Natural killer cell treated with Interleukin-12 subunit alpha and Interleukin-12 subunit beta and Interleukin-15 and Interleukin-18, amount 100 ng/mL, for 72 hours (primary cell): Measurements from ENCODE around the gene AWAT2. TPM values are rescaled to one million over a fixed set of nuclear protein-coding genes. Genes with fewer than 3 reads are reported as not detected.

Source experiments
- ATAC-seq, 2 donors: fragments of 150-1000 bp; cut with Tn5 transposase in 1 of 2; sonication (Bioruptor Pico), chemical (Tn5 transposase) in 1 of 2; 2 replicates each; pipeline ENCODE4 v1.10.0; 2021
- DNase-seq: peaks from one replicate; pipeline ENCODE4 v3.0.0; 2022; ENCODE audit warnings: low spot score
- H3K27ac Mint-ChIP-seq, 2 donors: 1 replicate in 1 of 2; 2 replicates in 1 of 2; pipeline ENCODE4 v1.8.0; 2022; ENCODE audit warnings: mixed read lengths in 2 of 2, mild to moderate bottlenecking in 1 of 2, moderate library complexity in 1 of 2
- H3K27me3 Mint-ChIP-seq, 2 donors: 1 replicate in 1 of 2; 2 replicates in 1 of 2; pipeline ENCODE4 v1.8.0; 2022; ENCODE audit warnings: mixed read lengths in 2 of 2
- H3K36me3 Mint-ChIP-seq: one replicate; pipeline ENCODE4 v1.8.0; 2022; ENCODE audit warnings: mixed read lengths
- H3K4me1 Mint-ChIP-seq, 2 donors: 1 replicate in 1 of 2; 2 replicates in 1 of 2; pipeline ENCODE4 v1.8.0; 2022; ENCODE audit warnings: low read depth in 2 of 2, mixed read lengths in 2 of 2, mild to moderate bottlenecking in 1 of 2
- H3K4me3 Mint-ChIP-seq: one replicate; pipeline ENCODE4 v1.8.0; 2022; ENCODE audit warnings: mixed read lengths
- H3K9me3 Mint-ChIP-seq: 2 replicates; pipeline ENCODE4 v1.8.0; 2022; ENCODE audit warnings: mixed read lengths
- total RNA-seq, 2 donors: library from RNA; stranded (reverse); gene quantifications; one replicate each; pipeline ENCODE4 v1.2.3, GENCODE V29; 2022

Gene AWAT2
- total RNA-seq, 2 donors from 2014 or later, result not detected

DNA sequence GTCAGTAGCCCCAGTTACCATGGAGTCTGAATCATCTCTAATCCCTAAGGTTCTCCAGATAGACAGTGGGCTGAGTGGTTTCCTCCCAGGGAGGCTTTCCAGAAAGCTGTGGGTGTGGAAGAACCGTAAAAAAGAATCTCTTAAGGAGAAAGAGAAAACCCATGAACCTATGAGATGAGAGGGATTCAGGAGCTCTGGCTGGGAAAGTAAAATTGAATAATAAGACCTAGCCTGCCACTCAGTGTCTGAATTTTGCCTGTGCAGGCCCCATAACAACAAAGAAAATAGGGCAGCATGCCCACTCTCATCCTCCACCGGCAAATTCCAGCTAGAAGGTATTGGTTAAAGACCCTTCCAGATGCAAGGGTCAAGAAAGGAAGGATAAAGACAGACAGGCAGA, 16.9 kb downstream of the AWAT2 start:
- Mint-ChIP-seq H3K4me1 (no peaks in the 10 kb centered on the region), H3K27ac (no peak overlapping the region), H3K9me3 (no peaks in the 10 kb centered on the region), H3K4me3 (no peak overlapping the region), H3K27me3 (peaks cover 0 to 7% of the 10 kb centered on the region in 2 donors), H3K36me3 (no peaks in the 10 kb centered on the region)
- ATAC-seq (no peak), DNase-seq (no peak)

- Mint-ChIP-seq H3K36me3 (no peaks in the 10 kb centered on the region), H3K9me3 (no peaks in the 10 kb centered on the region), H3K27me3 (peaks cover 14 to 21% of the 10 kb centered on the region in 2 donors), H3K4me1 (peaks cover 8 to 12% of the 10 kb centered on the region in 2 donors), H3K27ac (no peak overlapping the region), H3K4me3 (no peak overlapping the region)
- ATAC-seq (no peak), DNase-seq (peak; percentile 71)
Measured at GRCh38 chrX:70030301-70030767, 19.4 kb downstream of the AWAT2 start.

DNA sequence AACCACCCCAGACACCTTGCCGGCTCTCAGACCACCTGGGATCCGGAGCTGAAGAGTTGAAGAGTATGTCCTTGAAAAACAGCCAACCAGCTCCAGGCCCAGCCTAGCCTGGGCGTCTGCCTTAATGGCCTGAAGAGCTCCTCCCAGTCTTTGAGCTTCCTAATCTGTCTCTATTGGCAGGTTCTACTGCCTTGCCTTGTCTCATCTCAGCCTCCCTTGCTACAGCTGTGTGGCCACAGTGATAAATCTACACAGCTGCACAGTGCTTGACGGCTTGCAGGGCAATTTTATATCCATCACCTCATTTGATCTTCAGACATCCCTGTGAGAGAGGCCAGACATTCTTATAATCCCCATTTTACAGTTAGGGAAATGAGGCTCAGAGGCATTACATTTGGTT, 19.9 kb downstream of the AWAT2 start:
- H3K9me3 Mint-ChIP-seq, result no peaks in the 10 kb centered on the region
- no peak overlapping the region for H3K4me3 Mint-ChIP-seq
- H3K36me3 Mint-ChIP-seq, result no peaks in the 10 kb centered on the region
- ATAC-seq (no peak), DNase-seq (no peak)
- H3K27me3 Mint-ChIP-seq, result peaks cover 14 to 21% of the 10 kb centered on the region in 2 donors
- H3K4me1 Mint-ChIP-seq, result peaks cover 8 to 12% of the 10 kb centered on the region in 2 donors
- no peak overlapping the region for H3K27ac Mint-ChIP-seq

DNA sequence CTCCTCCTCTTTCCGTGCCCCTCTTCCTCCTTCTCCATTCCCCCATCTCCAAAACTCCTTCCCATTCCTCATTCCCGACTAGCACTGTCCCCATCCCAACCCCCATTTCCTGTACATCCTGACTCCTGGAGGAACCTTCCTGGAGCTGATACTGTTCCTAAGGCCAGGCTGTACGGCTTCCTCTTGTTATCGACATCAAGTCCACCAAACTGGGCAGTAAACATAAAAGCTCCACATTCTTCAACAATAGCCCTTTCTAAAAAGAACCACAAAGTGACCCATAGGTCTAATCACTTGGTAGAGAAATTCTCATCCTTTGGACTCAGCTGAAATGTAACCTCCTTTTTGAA, 22.9 kb downstream of the AWAT2 start:
- no peaks in the 10 kb centered on the region for H3K36me3 Mint-ChIP-seq
- H3K27me3 Mint-ChIP-seq, result peaks cover 14 to 26% of the 10 kb centered on the region in 2 donors
- peaks cover 8 to 12% of the 10 kb centered on the region in 2 donors for H3K4me1 Mint-ChIP-seq
- DNase-seq, result no peak
- no peak overlapping the region for H3K27ac Mint-ChIP-seq
- H3K4me3 Mint-ChIP-seq, result no peak overlapping the region
- ATAC-seq, result no peak
- no peaks in the 10 kb centered on the region for H3K9me3 Mint-ChIP-seq

GRCh38 chrX:70026112-70026850, 23.5 kb downstream of the AWAT2 start:
- peaks cover 14 to 26% of the 10 kb centered on the region in 2 donors for H3K27me3 Mint-ChIP-seq
- DNase-seq (no peak), ATAC-seq (no peak)
- H3K9me3 Mint-ChIP-seq, result no peaks in the 10 kb centered on the region
- H3K36me3 Mint-ChIP-seq, result no peaks in the 10 kb centered on the region
- no peak overlapping the region for H3K27ac Mint-ChIP-seq
- H3K4me1 Mint-ChIP-seq, result peaks cover 8 to 12% of the 10 kb centered on the region in 2 donors
- H3K4me3 Mint-ChIP-seq, result no peak overlapping the region

GRCh38 chrX:70025464-70025863, 24.3 kb downstream of the AWAT2 start:
- no peak overlapping the region for H3K4me3 Mint-ChIP-seq
- H3K27ac Mint-ChIP-seq, result no peak overlapping the region
- no peaks in the 10 kb centered on the region for H3K9me3 Mint-ChIP-seq
- H3K4me1 Mint-ChIP-seq, result peaks cover 8 to 12% of the 10 kb centered on the region in 2 donors
- no peak for ATAC-seq
- H3K27me3 Mint-ChIP-seq, result peaks cover 14 to 24% of the 10 kb centered on the region in 2 donors
- no peaks in the 10 kb centered on the region for H3K36me3 Mint-ChIP-seq
- no peak for DNase-seq

DNA sequence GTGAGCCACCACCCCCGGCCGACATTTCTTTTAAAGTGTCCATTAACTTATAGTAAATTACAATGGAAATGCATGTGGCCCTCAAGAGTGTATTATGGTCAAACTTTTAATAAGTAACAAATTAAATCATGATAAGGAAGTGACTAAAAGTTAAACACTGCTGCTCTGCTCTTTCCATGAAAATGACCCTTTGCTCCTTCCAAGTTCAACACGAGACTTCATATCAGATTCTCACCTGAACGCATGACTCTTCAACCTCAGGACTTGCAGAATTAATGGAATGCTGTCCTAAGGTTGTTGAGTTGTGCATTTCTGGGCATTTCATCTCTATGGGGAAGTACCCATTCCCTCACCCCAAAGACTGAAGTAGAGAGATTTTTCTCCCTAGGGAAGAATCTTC, 27.1 kb downstream of the AWAT2 start:
- H3K27me3 Mint-ChIP-seq, result peaks cover 14 to 26% of the 10 kb centered on the region in 2 donors
- no peak for DNase-seq
- H3K36me3 Mint-ChIP-seq, result no peaks in the 10 kb centered on the region
- H3K27ac Mint-ChIP-seq, result no peak overlapping the region
- H3K4me3 Mint-ChIP-seq, result no peak overlapping the region
- H3K4me1 Mint-ChIP-seq, result peaks cover 8 to 12% of the 10 kb centered on the region in 2 donors
- no peaks in the 10 kb centered on the region for H3K9me3 Mint-ChIP-seq
- no peak for ATAC-seq

GRCh38 chrX:70016513-70016912, 33.2 kb downstream of the AWAT2 start:
- no peak for DNase-seq
- H3K4me3 Mint-ChIP-seq, result peak overlapping the region; percentile 6
- H3K9me3 Mint-ChIP-seq, result no peaks in the 10 kb centered on the region
- ATAC-seq, result no peak
- H3K27me3 Mint-ChIP-seq, result peaks cover 11 to 21% of the 10 kb centered on the region in 2 donors
- no peak overlapping the region for H3K27ac Mint-ChIP-seq
- H3K36me3 Mint-ChIP-seq, result no peaks in the 10 kb centered on the region
- H3K4me1 Mint-ChIP-seq, result peaks cover 0 to 8% of the 10 kb centered on the region in 2 donors

DNA sequence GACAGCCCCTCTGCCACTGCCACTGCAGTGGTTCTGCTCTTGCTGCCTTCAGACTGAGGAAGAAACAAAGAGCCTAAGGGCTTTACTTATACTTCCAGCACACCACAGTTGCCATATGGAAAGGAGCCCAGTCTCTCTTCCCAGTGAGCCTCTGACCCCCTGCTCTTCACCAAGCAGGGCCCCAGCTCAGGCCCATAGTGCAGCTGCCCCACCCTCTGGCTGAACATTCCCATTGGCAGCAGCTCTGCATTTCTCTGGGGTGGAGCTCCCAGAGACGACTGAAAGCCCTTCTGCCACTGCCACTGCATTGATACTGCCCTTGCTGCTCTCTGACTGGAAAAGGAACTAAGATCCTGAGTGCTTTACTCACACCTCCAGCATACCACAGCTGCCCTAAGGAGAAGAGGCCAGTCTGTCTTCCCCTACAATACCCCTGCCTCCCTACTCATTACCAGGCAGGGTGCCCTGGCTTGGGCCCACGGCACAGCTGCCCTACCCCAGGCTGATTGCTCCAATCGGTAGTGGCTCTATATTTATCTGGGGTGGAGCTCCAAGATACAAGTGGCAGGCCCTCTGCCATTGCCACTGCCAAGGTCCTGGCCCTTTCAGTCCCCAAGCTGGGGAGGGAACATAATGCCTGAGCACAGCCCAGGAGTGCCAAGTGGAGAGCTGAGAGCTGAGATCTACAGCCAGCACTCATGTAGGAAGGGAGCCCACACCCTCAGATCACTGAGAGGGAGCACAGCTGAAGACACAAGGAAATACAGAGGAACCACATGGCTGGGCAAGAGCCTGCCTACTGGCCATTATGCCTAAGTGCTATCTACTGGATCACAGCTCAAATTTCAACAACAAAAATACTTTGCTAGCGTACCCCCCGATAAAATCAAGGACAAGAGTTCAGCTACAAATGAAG, 36.0 kb downstream of the AWAT2 start:
- Mint-ChIP-seq H3K9me3 (no peaks in the 10 kb centered on the region), H3K27me3 (peaks cover 18 to 21% of the 10 kb centered on the region in 2 donors), H3K4me1 (peaks cover 0 to 8% of the 10 kb centered on the region in 2 donors), H3K27ac (no peak overlapping the region), H3K36me3 (no peaks in the 10 kb centered on the region), H3K4me3 (no peak overlapping the region)
- DNase-seq, result no peak
- ATAC-seq, result no peak

DNA sequence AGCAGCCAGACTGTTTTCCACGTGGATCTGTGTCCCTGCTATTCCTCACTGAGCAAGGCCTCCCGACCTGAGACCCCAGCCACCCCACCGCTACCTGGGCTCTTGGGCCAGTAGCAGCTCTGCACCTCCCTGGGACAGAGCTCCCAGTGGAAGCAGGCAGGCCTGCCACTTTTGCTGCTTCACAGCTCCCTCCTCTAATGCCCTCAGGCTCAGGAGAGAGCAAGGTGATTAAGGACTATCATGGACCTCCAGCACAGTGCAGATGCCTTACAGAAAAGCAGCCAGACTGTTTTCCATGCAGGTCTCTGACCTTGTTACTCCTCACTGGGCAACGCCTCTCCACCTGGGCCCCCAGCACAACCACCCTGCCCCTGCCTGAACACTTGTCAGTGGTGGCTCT, 37.0 kb downstream of the AWAT2 start:
- H3K36me3 Mint-ChIP-seq, result no peaks in the 10 kb centered on the region
- DNase-seq (no peak), ATAC-seq (no peak)
- H3K27ac Mint-ChIP-seq, result no peak overlapping the region
- H3K27me3 Mint-ChIP-seq, result peaks cover 18 to 21% of the 10 kb centered on the region in 2 donors
- peaks cover 0 to 8% of the 10 kb centered on the region in 2 donors for H3K4me1 Mint-ChIP-seq
- H3K9me3 Mint-ChIP-seq, result no peaks in the 10 kb centered on the region
- no peak overlapping the region for H3K4me3 Mint-ChIP-seq

DNA sequence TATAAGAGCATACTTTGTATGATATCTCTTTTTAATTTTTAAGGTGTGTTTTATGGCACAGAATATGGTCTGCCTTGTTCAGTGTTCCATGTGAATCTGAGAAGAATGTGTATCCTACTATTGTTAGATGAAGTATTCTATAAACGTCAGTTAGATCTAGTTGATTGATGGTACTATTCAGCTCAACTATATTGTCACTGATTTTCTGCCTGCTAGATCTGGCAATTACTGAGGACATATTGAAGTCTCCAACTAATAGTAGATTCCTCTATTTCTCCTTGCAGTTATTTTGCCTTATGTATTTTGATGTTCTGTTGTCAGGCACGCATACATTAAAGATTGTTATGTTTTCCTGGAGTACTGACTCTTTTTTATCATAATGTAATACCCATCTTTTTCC, 39.8 kb downstream of the AWAT2 start:
- Mint-ChIP-seq H3K4me1 (no peaks in the 10 kb centered on the region), H3K36me3 (no peaks in the 10 kb centered on the region), H3K27ac (no peak overlapping the region), H3K9me3 (no peaks in the 10 kb centered on the region), H3K4me3 (no peak overlapping the region), H3K27me3 (peaks cover 7 to 21% of the 10 kb centered on the region in 2 donors)
- ATAC-seq (no peak), DNase-seq (no peak)

GRCh38 chrX:70009049-70009448, 40.7 kb downstream of the AWAT2 start:
- DNase-seq (no peak), ATAC-seq (no peak)
- no peaks in the 10 kb centered on the region for H3K4me1 Mint-ChIP-seq
- no peaks in the 10 kb centered on the region for H3K36me3 Mint-ChIP-seq
- H3K4me3 Mint-ChIP-seq, result no peak overlapping the region
- H3K9me3 Mint-ChIP-seq, result no peaks in the 10 kb centered on the region
- H3K27ac Mint-ChIP-seq, result no peak overlapping the region
- peaks cover 7 to 20% of the 10 kb centered on the region in 2 donors for H3K27me3 Mint-ChIP-seq

GRCh38 chrX:70007946-70008345, 41.8 kb downstream of the AWAT2 start:
- H3K27me3 Mint-ChIP-seq, result peaks cover 7 to 20% of the 10 kb centered on the region in 2 donors
- no peaks in the 10 kb centered on the region for H3K36me3 Mint-ChIP-seq
- H3K4me3 Mint-ChIP-seq, result no peak overlapping the region
- H3K4me1 Mint-ChIP-seq, result no peaks in the 10 kb centered on the region
- H3K27ac Mint-ChIP-seq, result no peak overlapping the region
- DNase-seq (no peak), ATAC-seq (no peak)
- no peaks in the 10 kb centered on the region for H3K9me3 Mint-ChIP-seq
